GM23338 (cell line): ENCODE measurements around the gene GTPBP4.

Source experiments
- CREB1 ChIP-seq: fragments of 250-450 bp; sonication (Bioruptor Pico); IDR thresholded peaks from 2 replicates; pipeline ENCODE4 v1.5.0; 2020; ENCODE audit warnings: low read depth, mild to moderate bottlenecking, moderate library complexity
- EZH2 ChIP-seq: fragments of 200-600 bp; sonication (generic); IDR thresholded peaks from one replicate; pipeline ENCODE4 v1.8.0; 2017; ENCODE audit warnings: antibody characterized with exemption, mild to moderate bottlenecking, low read depth; ENCODE audit not compliant: unreplicated experiment
- EZH2phosphoT487 ChIP-seq: fragments of 200-600 bp; sonication (generic); IDR thresholded peaks from one replicate; pipeline ENCODE4 v1.8.1; 2018; ENCODE audit warnings: antibody characterized with exemption; ENCODE audit not compliant: unreplicated experiment
- JUNB ChIP-seq: IDR thresholded peaks from one replicate; pipeline ENCODE4 v1.6.1; 2016; ENCODE audit warnings: antibody characterized with exemption; ENCODE audit not compliant: unreplicated experiment
- NANOG ChIP-seq: IDR thresholded peaks from 2 replicates; pipeline ENCODE4 v1.6.1; 2016; ENCODE audit warnings: antibody characterized with exemption, borderline replicate concordance
- POLR2AphosphoS5 ChIP-seq: IDR thresholded peaks from 2 replicates; pipeline ENCODE4 v1.6.1; 2016; ENCODE audit warnings: antibody characterized with exemption, low read depth
- STAT1 ChIP-seq: IDR thresholded peaks from one replicate; pipeline ENCODE4 v1.6.1; 2016; ENCODE audit warnings: antibody characterized with exemption; ENCODE audit not compliant: unreplicated experiment
- ZNF114 ChIP-seq: fragments of 250-450 bp; sonication (Bioruptor Pico); IDR thresholded peaks from 2 replicates; pipeline ENCODE4 v1.5.0; 2020; ENCODE audit warnings: mild to moderate bottlenecking, moderate library complexity
- ZNF331 ChIP-seq: fragments of 250-450 bp; sonication (Bioruptor Pico); IDR thresholded peaks from 2 replicates; pipeline ENCODE4 v1.5.0; 2020; ENCODE audit warnings: low read depth, mild to moderate bottlenecking, moderate library complexity
- TF ChIP-seq, protein P1 (sequence below), 2 experiments: fragments of 200-600 bp in 1 of 2; sonication (generic) in 1 of 2; conservative IDR thresholded peaks; 2 replicates each; pipeline versions ENCODE4 v1.5.1 to v1.6.1; 2016 to 2017; ENCODE audit warnings: antibody characterized with exemption in 2 of 2, low read depth in 2 of 2, mild to moderate bottlenecking in 2 of 2, moderate library complexity in 1 of 2
- TF ChIP-seq, protein P2 (sequence below): IDR thresholded peaks from one replicate; pipeline ENCODE4 v1.6.1; 2018; ENCODE audit warnings: antibody characterized with exemption; ENCODE audit not compliant: unreplicated experiment
- TF ChIP-seq, protein P3 (sequence below): IDR thresholded peaks from 2 replicates; pipeline ENCODE4 v1.6.1; 2016; ENCODE audit warnings: antibody characterized with exemption
- TF ChIP-seq, protein P4 (sequence below): fragments of 250-450 bp; sonication (Bioruptor Pico); IDR thresholded peaks from 2 replicates; pipeline ENCODE4 v1.5.0; 2020; ENCODE audit warnings: mild to moderate bottlenecking, moderate library complexity

DNA sequence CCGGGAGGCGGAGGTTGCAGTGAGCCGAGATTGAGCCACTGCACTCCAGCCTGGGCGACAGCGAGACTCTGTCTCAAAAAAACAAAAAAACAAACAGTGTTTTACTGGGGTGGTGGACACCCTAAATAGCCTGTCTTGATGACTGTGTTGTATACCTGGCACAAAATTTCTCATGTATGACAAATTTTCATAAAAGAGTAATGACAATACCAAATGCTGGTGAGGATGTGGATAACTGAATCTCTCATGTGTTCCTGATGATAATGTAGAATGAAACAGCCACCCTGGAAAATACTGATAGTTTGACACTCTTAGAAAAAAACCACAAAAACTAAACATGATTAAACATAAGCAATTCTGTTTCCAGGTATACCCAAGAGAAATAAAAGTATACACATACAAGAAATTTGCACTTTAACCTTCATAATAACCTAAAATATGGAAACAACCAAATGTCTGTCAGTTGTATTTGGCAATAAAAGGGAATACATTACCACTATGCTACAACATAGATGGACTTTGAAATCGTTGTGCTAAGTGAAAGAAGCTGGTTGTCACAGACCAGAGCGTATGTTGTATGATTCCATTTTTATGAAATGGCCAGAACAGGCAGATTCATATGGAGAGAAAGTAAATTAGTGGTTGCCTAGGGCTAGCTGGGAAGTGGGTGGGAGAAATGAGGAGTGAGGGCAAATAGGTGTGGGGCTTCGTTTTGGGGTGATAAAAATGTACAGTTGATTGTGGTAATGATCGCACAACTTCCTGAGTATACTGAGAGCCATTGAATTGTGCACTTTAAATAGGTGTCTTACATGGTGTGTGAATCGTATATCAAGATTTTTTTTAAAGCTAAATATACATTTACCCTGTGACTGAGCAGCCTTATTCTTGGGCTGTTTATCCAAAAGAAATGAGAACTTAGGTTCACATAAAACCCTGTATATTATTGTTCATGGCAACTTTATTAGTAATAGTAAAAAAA lies 80.4 kb downstream of the GTPBP4 start:
- TF ChIP-seq, protein P1, sequence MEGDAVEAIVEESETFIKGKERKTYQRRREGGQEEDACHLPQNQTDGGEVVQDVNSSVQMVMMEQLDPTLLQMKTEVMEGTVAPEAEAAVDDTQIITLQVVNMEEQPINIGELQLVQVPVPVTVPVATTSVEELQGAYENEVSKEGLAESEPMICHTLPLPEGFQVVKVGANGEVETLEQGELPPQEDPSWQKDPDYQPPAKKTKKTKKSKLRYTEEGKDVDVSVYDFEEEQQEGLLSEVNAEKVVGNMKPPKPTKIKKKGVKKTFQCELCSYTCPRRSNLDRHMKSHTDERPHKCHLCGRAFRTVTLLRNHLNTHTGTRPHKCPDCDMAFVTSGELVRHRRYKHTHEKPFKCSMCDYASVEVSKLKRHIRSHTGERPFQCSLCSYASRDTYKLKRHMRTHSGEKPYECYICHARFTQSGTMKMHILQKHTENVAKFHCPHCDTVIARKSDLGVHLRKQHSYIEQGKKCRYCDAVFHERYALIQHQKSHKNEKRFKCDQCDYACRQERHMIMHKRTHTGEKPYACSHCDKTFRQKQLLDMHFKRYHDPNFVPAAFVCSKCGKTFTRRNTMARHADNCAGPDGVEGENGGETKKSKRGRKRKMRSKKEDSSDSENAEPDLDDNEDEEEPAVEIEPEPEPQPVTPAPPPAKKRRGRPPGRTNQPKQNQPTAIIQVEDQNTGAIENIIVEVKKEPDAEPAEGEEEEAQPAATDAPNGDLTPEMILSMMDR (conservative IDR thresholded peaks at IDR 0.05; ENCODE audit: low read depth in 2 of 2) = no peak
- TF ChIP-seq POLR2AphosphoS5 = no peak
- TF ChIP-seq CREB1 = no peak
- no peak for TF ChIP-seq EZH2
- TF ChIP-seq ZNF331 (CRISPR knock-in tag) = no peak
- TF ChIP-seq, protein P2, sequence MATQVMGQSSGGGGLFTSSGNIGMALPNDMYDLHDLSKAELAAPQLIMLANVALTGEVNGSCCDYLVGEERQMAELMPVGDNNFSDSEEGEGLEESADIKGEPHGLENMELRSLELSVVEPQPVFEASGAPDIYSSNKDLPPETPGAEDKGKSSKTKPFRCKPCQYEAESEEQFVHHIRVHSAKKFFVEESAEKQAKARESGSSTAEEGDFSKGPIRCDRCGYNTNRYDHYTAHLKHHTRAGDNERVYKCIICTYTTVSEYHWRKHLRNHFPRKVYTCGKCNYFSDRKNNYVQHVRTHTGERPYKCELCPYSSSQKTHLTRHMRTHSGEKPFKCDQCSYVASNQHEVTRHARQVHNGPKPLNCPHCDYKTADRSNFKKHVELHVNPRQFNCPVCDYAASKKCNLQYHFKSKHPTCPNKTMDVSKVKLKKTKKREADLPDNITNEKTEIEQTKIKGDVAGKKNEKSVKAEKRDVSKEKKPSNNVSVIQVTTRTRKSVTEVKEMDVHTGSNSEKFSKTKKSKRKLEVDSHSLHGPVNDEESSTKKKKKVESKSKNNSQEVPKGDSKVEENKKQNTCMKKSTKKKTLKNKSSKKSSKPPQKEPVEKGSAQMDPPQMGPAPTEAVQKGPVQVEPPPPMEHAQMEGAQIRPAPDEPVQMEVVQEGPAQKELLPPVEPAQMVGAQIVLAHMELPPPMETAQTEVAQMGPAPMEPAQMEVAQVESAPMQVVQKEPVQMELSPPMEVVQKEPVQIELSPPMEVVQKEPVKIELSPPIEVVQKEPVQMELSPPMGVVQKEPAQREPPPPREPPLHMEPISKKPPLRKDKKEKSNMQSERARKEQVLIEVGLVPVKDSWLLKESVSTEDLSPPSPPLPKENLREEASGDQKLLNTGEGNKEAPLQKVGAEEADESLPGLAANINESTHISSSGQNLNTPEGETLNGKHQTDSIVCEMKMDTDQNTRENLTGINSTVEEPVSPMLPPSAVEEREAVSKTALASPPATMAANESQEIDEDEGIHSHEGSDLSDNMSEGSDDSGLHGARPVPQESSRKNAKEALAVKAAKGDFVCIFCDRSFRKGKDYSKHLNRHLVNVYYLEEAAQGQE = no peak
- no peak for TF ChIP-seq STAT1
- TF ChIP-seq ZNF114 (CRISPR knock-in tag) = no peak
- TF ChIP-seq JUNB = no peak
- TF ChIP-seq, protein P3, sequence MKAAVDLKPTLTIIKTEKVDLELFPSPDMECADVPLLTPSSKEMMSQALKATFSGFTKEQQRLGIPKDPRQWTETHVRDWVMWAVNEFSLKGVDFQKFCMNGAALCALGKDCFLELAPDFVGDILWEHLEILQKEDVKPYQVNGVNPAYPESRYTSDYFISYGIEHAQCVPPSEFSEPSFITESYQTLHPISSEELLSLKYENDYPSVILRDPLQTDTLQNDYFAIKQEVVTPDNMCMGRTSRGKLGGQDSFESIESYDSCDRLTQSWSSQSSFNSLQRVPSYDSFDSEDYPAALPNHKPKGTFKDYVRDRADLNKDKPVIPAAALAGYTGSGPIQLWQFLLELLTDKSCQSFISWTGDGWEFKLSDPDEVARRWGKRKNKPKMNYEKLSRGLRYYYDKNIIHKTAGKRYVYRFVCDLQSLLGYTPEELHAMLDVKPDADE = no peak
- TF ChIP-seq EZH2phosphoT487 = no peak
- TF ChIP-seq, protein P4, sequence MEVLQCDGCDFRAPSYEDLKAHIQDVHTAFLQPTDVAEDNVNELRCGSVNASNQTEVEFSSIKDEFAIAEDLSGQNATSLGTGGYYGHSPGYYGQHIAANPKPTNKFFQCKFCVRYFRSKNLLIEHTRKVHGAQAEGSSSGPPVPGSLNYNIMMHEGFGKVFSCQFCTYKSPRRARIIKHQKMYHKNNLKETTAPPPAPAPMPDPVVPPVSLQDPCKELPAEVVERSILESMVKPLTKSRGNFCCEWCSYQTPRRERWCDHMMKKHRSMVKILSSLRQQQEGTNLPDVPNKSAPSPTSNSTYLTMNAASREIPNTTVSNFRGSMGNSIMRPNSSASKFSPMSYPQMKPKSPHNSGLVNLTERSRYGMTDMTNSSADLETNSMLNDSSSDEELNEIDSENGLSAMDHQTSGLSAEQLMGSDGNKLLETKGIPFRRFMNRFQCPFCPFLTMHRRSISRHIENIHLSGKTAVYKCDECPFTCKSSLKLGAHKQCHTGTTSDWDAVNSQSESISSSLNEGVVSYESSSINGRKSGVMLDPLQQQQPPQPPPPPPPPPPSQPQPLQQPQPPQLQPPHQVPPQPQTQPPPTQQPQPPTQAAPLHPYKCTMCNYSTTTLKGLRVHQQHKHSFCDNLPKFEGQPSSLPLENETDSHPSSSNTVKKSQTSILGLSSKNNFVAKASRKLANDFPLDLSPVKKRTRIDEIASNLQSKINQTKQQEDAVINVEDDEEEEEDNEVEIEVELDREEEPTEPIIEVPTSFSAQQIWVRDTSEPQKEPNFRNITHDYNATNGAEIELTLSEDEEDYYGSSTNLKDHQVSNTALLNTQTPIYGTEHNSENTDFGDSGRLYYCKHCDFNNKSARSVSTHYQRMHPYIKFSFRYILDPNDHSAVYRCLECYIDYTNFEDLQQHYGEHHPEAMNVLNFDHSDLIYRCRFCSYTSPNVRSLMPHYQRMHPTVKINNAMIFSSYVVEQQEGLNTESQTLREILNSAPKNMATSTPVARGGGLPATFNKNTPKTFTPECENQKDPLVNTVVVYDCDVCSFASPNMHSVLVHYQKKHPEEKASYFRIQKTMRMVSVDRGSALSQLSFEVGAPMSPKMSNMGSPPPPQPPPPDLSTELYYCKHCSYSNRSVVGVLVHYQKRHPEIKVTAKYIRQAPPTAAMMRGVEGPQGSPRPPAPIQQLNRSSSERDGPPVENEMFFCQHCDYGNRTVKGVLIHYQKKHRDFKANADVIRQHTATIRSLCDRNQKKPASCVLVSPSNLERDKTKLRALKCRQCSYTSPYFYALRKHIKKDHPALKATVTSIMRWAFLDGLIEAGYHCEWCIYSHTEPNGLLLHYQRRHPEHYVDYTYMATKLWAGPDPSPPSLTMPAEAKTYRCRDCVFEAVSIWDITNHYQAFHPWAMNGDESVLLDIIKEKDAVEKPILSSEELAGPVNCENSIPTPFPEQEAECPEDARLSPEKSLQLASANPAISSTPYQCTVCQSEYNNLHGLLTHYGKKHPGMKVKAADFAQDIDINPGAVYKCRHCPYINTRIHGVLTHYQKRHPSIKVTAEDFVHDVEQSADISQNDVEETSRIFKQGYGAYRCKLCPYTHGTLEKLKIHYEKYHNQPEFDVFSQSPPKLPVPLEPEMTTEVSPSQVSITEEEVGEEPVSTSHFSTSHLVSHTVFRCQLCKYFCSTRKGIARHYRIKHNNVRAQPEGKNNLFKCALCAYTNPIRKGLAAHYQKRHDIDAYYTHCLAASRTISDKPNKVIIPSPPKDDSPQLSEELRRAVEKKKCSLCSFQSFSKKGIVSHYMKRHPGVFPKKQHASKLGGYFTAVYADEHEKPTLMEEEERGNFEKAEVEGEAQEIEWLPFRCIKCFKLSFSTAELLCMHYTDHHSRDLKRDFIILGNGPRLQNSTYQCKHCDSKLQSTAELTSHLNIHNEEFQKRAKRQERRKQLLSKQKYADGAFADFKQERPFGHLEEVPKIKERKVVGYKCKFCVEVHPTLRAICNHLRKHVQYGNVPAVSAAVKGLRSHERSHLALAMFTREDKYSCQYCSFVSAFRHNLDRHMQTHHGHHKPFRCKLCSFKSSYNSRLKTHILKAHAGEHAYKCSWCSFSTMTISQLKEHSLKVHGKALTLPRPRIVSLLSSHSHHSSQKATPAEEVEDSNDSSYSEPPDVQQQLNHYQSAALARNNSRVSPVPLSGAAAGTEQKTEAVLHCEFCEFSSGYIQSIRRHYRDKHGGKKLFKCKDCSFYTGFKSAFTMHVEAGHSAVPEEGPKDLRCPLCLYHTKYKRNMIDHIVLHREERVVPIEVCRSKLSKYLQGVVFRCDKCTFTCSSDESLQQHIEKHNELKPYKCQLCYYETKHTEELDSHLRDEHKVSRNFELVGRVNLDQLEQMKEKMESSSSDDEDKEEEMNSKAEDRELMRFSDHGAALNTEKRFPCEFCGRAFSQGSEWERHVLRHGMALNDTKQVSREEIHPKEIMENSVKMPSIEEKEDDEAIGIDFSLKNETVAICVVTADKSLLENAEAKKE (CRISPR knock-in tag) = no peak
- TF ChIP-seq NANOG = no peak
